HL-60 (cell line): Measurements from ENCODE around the gene PLEKHA8.

Experiments used
- DNase-seq, 2 experiments: peaks; one replicate each; pipeline ENCODE4 v3.0.0-alpha.2; 2010 to 2020; ENCODE audit warnings: low read depth in 1 of 2, low spot score in 1 of 2
- H3K27ac ChIP-seq: fragments of 250-450 bp; sonication (Bioruptor Pico); replicated peaks from 2 replicates; pipeline ENCODE4 v1.5.1; 2020; ENCODE audit warnings: mild to moderate bottlenecking, moderate library complexity
- H3K27me3 ChIP-seq: fragments of 250-450 bp; sonication (Bioruptor Pico); 2 replicates; pipeline ENCODE4 v1.5.1; 2021; ENCODE audit warnings: mild to moderate bottlenecking, moderate library complexity; ENCODE audit not compliant: insufficient read depth, poor library complexity, severe bottlenecking
- H3K4me3 ChIP-seq: replicated peaks from 2 replicates; pipeline ENCODE4 v1.5.1; 2011; ENCODE audit warnings: mild to moderate bottlenecking, control low read depth, low read length; ENCODE audit not compliant: insufficient read depth
- CTCF ChIP-seq: IDR thresholded peaks from one replicate; pipeline ENCODE4 v1.5.1; 2011; ENCODE audit warnings: low read length, control low read depth, inconsistent platforms; ENCODE audit not compliant: insufficient read depth
- GABPA ChIP-seq: IDR thresholded peaks from 2 replicates; pipeline ENCODE4 v1.6.1; 2012; ENCODE audit warnings: low read depth
- POLR2AphosphoS5 ChIP-seq: IDR thresholded peaks from 2 replicates; pipeline ENCODE4 v1.6.1; 2012; ENCODE audit warnings: low read depth
- SPI1 ChIP-seq: IDR thresholded peaks from 2 replicates; pipeline ENCODE4 v1.6.1; 2012; ENCODE audit warnings: low read depth, mild to moderate bottlenecking, borderline replicate concordance
- TF ChIP-seq, protein P1 (sequence below): IDR thresholded peaks from 2 replicates; pipeline ENCODE4 v1.6.1; 2012; ENCODE audit warnings: low read depth; ENCODE audit not compliant: insufficient replicate concordance

Gene PLEKHA8

GRCh38 chr7:30065746-30066145 lies 37.5 kb downstream of the PLEKHA8 start:
- no peak for DNase-seq
- TF ChIP-seq GABPA: no peak
- no peak for TF ChIP-seq POLR2AphosphoS5
- TF ChIP-seq, protein P1, sequence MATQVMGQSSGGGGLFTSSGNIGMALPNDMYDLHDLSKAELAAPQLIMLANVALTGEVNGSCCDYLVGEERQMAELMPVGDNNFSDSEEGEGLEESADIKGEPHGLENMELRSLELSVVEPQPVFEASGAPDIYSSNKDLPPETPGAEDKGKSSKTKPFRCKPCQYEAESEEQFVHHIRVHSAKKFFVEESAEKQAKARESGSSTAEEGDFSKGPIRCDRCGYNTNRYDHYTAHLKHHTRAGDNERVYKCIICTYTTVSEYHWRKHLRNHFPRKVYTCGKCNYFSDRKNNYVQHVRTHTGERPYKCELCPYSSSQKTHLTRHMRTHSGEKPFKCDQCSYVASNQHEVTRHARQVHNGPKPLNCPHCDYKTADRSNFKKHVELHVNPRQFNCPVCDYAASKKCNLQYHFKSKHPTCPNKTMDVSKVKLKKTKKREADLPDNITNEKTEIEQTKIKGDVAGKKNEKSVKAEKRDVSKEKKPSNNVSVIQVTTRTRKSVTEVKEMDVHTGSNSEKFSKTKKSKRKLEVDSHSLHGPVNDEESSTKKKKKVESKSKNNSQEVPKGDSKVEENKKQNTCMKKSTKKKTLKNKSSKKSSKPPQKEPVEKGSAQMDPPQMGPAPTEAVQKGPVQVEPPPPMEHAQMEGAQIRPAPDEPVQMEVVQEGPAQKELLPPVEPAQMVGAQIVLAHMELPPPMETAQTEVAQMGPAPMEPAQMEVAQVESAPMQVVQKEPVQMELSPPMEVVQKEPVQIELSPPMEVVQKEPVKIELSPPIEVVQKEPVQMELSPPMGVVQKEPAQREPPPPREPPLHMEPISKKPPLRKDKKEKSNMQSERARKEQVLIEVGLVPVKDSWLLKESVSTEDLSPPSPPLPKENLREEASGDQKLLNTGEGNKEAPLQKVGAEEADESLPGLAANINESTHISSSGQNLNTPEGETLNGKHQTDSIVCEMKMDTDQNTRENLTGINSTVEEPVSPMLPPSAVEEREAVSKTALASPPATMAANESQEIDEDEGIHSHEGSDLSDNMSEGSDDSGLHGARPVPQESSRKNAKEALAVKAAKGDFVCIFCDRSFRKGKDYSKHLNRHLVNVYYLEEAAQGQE: no peak
- no peaks in the 10 kb centered on the region for H3K27me3 ChIP-seq
- no peak overlapping the region for H3K4me3 ChIP-seq
- no peak overlapping the region for H3K27ac ChIP-seq

- H3K27me3 ChIP-seq: no peaks in the 10 kb centered on the region
- H3K4me3 ChIP-seq: no peak overlapping the region
- no peak for DNase-seq
- no peak overlapping the region for H3K27ac ChIP-seq
- TF ChIP-seq GABPA (no peak), SPI1 (no peak)
- TF ChIP-seq, protein P1: no peak
Measured at GRCh38 chr7:30066687-30067086, 38.5 kb downstream of the PLEKHA8 start.

DNA sequence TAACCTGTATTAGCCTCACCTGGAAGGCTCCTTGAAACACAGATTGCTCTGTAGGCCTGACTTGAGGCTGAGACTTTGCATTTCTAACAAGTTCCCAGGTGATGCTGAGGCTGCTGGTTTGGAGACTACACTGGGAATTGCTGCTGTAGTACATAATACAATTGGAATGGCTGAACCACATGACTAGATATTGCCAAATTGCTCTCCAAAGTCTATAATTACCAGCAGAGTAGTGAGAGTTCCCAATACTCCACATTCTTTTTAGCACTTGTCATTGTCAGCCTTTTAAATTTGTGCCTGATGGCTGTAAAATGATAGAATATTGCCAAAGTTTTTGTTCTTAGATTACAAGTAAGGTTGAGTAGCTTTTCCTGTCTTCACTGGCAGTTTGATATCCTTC lies 39.9 kb downstream of the PLEKHA8 start:
- Histone ChIP-seq H3K27me3 (no peaks in the 10 kb centered on the region), H3K27ac (no peak overlapping the region), H3K4me3 (no peak overlapping the region)
- TF ChIP-seq POLR2AphosphoS5 (no peak), CTCF (no peak), SPI1 (no peak), GABPA (no peak)
- TF ChIP-seq, protein P1: no peak
- DNase-seq: no peak

DNA sequence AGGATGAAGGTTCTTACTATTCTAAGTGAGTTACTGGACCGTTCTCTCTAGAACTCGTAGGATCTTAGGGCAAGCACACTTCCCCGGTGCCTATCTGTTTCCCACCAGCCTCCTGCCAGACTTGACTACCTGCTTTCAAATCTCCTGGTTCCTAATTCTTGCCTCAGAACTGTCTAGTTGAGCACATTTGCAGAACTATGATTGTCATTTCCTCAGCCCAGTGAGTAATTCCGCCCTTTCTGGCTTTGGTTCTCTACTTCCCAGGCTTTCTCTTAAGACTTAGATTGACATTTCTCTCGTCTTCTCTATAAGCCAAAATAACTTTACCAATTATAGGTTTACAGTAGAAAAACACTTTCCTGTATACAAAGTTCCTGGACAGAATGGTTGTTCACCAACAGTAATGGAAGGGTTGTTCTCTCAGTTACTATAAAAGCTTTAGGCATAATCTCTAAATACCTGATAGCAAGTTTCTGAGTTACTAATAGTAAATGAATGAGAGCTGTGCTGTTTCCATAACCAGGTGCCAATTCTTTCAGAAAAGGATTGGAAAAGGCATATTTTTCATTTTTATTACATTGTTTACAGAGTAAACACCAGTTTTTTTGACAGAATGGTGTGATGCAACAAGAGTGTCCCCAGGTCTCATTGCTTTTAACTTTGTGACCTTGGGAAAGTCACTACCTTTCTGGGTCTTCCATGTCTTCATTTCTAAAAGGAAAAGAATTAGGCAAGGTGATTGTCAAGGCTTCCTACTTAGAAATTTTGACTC lies 41.1 kb downstream of the PLEKHA8 start:
- Histone ChIP-seq H3K27me3 (no peaks in the 10 kb centered on the region), H3K4me3 (no peak overlapping the region), H3K27ac (no peak overlapping the region)
- no peak for DNase-seq
- no peak for TF ChIP-seq SPI1
